HG02943 (cell line): ENCODE data around the gene RALB.
A peak's percentile ranks its signal among the peaks of the same experiment; 100 is the strongest.

Source experiments
- ATAC-seq: cut with Tn5 transposase; IDR thresholded peaks from one replicate; pipeline ENCODE4 v1.9.1; 2021; ENCODE audit warnings: mild to moderate bottlenecking, low read depth, moderate library complexity; ENCODE audit not compliant: unreplicated experiment

RALB gene, protein sequence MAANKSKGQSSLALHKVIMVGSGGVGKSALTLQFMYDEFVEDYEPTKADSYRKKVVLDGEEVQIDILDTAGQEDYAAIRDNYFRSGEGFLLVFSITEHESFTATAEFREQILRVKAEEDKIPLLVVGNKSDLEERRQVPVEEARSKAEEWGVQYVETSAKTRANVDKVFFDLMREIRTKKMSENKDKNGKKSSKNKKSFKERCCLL

DNA sequence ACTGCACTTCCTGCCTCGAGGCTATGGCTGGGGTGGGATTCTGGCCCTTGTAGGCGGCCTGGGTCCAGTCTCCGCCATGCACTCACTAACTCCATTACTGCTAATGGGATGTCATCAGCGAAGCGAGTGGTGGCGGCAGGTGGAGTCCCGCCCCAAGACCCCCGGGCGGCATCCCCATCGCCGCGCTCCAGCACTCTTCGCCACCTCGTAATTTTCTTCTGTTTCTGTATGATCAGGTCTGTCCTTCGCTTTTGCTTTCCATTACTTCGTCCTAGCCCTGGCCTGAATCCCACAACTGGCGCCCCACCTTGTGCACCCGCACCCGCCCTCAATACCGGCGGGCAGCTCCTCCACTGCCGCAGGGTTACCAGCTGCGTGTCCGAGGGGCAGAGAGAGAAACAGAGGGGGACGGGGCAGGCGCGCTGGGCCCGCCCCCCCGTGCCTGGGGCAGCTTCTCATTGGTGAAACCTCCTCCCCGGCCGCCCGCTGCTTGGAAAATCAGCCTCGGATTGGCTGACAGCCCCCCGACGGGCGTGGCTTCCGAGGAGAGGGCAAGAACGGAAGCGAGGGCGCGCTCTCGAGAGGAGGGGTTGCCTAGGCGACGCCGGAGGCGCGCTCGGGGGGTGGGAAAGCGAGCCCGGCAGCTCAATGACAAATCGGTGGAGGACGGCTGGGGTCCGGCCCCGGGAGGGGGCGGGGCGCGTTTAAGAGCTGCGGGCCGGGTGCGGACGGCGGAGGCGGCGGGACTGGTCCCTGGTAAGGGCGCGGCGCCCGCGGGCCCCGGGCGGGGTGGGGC lies at the start of gene RALB:
RALB (plus strand) TSS at position 628 of the 796 bp plus-strand sequence. CDS start 25,813 bp downstream, outside the sequence.
- peak; percentile 94 for ATAC-seq

DNA sequence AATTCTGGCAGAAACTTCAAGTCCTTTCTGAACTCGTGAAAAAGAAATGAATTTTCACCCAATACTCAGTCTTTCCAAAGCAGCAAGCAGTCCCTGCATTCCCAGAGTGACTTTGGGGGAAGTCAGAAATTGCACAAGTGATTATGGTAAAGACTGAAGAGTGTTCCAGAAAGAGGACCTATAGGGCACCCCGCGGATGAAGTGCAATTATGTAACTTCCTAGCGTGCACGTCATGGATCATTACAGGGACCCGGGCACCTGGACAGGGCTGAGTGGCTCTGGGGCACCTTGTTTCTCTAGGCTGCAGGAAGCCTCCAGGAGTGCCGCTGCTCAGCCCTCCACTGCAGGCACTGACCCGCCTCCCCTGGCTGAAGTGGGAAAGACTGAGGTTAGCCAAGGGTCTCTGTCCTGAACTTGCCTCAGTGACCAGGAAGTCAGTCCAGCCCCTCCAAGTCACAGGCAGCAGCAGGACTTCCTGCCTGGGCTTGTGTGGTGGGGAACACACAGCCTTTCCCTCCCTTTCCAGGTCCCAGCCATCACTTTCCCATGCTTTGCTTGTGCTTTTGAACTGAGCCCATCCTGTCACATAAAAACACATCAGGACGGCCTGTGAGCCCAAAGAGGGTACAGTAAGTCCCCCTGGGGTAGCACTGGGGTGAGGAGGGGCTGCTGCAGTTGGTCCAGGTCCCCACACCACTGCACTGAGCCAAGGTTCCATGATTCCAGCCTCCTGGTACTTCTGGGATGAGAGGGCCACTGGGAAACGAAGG lies 49.2 kb upstream of the RALB start:
- no peak for ATAC-seq

GRCh38 chr2:120204022-120204405 lies 48.6 kb upstream of the RALB start:
- no peak for ATAC-seq

- ATAC-seq: no peak
These were observed 48.2 kb upstream of the RALB start for GRCh38 chr2:120204417-120204816.

- no peak for ATAC-seq
These were observed 47.5 kb upstream of the RALB start for GRCh38 chr2:120204945-120205670.

GRCh38 chr2:120206022-120206581 lies 46.5 kb upstream of the RALB start:
- ATAC-seq: no peak

DNA sequence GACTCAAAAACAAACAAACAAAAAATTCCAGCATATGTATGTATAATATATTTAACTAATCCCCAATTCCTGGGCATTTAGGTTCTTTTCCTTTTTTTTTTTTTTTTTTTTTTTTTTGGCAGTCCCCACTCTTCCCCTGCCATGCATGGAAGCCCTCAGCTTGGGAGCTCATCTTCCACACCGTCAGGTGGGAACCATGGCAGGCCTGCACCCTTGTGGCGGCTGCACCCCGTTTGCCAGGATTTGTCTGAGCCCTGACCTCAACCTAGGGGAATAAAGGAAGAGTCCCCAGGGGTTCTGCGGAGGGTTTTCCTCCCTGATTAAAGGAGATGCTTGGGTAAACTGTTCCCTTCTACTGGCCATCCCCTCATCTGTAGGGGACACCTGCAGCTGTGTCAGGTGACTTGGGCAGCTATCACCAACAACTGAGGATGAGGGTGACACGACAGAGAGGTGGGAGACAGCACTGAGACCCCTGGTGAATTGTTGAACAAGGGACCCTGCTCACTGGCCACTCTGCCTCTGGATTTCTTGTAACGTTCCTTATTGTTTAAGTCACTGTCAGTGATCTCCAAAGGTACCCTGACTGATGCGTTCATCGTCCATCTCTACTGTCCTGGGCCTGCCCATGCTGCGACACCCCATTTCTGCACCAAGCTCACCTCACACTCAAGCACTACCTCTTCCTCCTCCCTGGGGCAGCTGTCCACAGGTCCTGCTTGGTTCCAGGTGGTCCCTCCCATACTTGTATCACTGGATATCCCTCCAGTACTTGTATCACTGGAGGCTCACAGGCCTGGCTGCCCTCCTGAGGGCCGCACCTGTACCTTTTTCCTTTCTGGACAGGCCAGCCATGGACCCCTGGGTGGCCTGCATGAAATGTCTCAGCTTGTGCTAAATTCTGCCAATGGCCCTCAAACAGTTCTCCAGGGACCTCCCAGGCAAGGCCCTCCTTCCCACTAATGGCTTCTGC lies 44.0 kb upstream of the RALB start:
- no peak for ATAC-seq

- ATAC-seq: no peak
These were observed 43.0 kb upstream of the RALB start for GRCh38 chr2:120209427-120210269.

- ATAC-seq: no peak
These were observed 42.4 kb upstream of the RALB start for GRCh38 chr2:120210270-120210693.

GRCh38 chr2:120218181-120218580 lies 34.5 kb upstream of the RALB start:
- no peak for ATAC-seq

GRCh38 chr2:120219291-120219690 lies 33.4 kb upstream of the RALB start:
- ATAC-seq: no peak

DNA sequence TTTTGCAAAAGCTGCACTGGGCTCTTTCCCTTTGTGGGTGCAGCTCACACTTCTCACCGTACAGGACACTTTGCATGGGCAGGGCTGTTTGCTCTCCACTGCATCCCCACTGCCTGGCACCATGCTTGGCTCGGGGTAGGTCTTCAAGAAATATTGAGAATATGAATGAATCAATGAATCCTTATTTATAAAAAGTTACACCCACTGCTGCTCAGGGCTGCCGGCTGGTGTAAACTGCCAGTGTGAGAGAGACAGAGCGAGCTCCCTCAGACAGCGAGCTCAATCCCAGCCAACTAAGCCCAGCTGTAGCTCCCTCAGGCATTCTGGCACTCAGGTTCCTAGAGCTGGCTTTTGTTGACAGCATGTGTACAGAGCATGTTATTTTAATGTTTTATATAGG lies 32.9 kb upstream of the RALB start:
- no peak for ATAC-seq

DNA sequence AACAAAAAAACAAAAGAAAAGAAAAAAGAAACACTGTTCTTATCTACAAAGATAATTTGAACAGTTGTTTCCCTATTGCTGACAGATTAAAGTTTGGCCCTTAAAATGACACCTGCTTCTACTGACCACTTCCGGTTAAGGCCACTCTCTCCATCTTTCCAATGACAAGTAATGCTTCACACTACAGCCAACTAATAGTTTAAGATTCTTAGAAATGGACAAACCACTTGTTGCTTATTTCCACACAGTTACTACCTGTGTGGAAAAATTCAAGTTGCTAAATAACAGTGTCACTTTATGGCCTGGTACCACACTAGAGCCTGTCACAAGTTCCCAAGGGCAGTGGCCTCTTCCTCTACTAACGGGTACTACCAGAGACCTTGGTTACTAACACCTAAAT lies 31.9 kb upstream of the RALB start:
- ATAC-seq: no peak

DNA sequence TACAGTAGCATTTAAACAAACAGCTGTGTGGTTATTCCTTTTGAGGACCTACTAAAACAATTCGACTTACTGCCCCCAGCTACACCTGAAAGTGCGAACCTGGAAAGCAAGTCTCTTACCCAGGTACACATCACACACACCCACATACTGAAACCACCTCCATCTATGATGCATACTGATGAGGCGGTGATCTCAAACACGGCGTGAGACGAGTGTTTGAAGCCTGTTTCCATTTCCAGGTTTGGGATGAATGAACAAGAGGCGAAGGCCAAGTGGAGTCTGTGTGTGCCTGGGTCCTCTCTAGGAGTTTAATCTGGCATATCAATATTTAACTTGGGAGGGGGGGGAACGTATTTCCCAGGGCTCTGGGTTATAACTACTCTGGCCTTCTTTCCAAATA lies 31.0 kb upstream of the RALB start:
- no peak for ATAC-seq

DNA sequence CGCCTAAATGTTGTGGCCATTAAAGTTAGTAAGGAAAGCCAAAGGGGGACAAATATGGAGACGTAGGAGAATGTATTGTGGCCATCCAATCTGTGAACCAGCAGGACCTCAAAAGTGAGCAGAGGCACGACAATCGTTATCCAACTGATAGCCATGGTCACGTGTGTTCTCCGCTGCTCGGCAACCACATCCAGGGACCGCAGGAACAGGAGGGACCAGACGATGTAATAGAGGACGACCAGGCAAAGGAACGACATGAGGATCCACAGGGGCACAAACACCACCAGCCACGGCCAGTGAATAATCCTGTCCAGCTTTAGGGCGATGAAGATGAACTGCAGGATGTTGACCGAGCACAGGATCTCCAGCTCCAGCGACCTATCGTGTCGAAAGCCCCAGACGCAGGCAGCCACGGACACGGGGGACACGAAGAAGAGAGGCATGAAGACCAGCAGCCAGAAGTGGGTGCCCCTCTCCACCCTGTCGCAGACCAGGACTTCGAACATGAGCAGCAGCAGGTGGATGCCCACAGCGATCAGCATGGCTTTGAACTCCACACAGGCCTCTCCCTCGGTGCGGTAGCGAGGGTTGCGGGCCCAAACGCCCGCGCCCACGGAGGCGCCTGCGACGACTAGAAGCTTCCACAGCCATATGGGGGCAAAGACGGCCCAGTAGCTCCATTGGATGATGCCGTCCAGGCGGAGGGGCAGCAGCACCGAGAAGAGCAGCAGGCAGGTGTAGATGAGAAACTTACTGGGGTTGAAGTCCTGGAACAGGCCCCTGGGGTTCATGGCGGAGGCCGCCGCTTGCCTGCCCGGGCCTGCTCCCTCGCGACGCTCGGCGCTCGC lies 30.2 kb upstream of the RALB start:
- no peak for ATAC-seq

GRCh38 chr2:120223034-120223912 lies 29.4 kb upstream of the RALB start, which contains the start of gene TMEM185B:
TSS of gene TMEM185B (minus strand) at chr2:120223400. CDS start at chr2:120222976, 424 bp downstream.
- peak; percentile 92 for ATAC-seq
